ENCODE results near the gene TCERG1L.

Gene TCERG1L

GRCh38 chr10:131090761-131091661 is 220.5 kb downstream of the TCERG1L start:
- TF ChIP-seq EGR1 (IDR thresholded peaks at IDR 0.05) (no peak), CREB1 (IDR thresholded peaks at IDR 0.05; ENCODE audit: low read depth) (no peak), CEBPB (IDR thresholded peaks at IDR 0.05) (no peak), RAD21 (IDR thresholded peaks at IDR 0.05; ENCODE audit: low read depth) (no peak), EP300 (IDR thresholded peaks at IDR 0.05; ENCODE audit: borderline replicate concordance) (no peak), FOXM1 (IDR thresholded peaks at IDR 0.05; ENCODE audit: borderline replicate concordance, low read depth) (no peak), ZBTB7A (IDR thresholded peaks at IDR 0.05; ENCODE audit: low read depth) (no peak), NFIC (IDR thresholded peaks at IDR 0.05) (no peak), TEAD4 (IDR thresholded peaks at IDR 0.05) (no peak)
- TF ChIP-seq, protein P1, sequence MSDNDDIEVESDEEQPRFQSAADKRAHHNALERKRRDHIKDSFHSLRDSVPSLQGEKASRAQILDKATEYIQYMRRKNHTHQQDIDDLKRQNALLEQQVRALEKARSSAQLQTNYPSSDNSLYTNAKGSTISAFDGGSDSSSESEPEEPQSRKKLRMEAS (IDR thresholded peaks at IDR 0.05), result no peak
- TF ChIP-seq, protein P2, sequence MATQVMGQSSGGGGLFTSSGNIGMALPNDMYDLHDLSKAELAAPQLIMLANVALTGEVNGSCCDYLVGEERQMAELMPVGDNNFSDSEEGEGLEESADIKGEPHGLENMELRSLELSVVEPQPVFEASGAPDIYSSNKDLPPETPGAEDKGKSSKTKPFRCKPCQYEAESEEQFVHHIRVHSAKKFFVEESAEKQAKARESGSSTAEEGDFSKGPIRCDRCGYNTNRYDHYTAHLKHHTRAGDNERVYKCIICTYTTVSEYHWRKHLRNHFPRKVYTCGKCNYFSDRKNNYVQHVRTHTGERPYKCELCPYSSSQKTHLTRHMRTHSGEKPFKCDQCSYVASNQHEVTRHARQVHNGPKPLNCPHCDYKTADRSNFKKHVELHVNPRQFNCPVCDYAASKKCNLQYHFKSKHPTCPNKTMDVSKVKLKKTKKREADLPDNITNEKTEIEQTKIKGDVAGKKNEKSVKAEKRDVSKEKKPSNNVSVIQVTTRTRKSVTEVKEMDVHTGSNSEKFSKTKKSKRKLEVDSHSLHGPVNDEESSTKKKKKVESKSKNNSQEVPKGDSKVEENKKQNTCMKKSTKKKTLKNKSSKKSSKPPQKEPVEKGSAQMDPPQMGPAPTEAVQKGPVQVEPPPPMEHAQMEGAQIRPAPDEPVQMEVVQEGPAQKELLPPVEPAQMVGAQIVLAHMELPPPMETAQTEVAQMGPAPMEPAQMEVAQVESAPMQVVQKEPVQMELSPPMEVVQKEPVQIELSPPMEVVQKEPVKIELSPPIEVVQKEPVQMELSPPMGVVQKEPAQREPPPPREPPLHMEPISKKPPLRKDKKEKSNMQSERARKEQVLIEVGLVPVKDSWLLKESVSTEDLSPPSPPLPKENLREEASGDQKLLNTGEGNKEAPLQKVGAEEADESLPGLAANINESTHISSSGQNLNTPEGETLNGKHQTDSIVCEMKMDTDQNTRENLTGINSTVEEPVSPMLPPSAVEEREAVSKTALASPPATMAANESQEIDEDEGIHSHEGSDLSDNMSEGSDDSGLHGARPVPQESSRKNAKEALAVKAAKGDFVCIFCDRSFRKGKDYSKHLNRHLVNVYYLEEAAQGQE (IDR thresholded peaks at IDR 0.05; ENCODE audit: low read depth), result no peak
- TF ChIP-seq, protein P3, sequence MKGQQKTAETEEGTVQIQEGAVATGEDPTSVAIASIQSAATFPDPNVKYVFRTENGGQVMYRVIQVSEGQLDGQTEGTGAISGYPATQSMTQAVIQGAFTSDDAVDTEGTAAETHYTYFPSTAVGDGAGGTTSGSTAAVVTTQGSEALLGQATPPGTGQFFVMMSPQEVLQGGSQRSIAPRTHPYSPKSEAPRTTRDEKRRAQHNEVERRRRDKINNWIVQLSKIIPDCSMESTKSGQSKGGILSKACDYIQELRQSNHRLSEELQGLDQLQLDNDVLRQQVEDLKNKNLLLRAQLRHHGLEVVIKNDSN (IDR thresholded peaks at IDR 0.05), result no peak

DNA sequence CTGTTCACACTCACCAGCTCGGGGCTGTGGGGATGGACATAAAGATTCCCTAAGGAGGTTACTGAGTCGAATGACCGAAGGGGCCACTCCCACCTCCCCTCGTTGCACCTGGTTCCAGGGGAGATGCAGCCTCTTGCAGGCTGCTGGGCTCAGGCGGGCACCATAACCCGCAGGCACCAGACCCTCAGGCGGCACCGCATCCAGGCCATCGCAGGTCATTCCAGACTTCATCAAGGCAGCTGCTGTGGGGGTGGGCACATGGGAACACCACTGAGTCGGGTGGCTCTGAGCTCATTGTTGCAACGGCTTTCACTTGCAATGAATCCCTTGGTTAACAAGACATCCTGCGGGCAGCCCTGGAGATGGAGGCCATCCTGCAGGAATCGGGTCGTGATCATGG is 221.7 kb downstream of the TCERG1L start:
- TF ChIP-seq, protein P1 (IDR thresholded peaks at IDR 0.05), result no peak
- TF ChIP-seq TEAD4 (IDR thresholded peaks at IDR 0.05) (no peak), RAD21 (IDR thresholded peaks at IDR 0.05; ENCODE audit: low read depth) (no peak), CEBPB (IDR thresholded peaks at IDR 0.05) (no peak), CREB1 (IDR thresholded peaks at IDR 0.05; ENCODE audit: low read depth) (no peak), NFIC (IDR thresholded peaks at IDR 0.05) (no peak), YY1 (IDR thresholded peaks at IDR 0.05; ENCODE audit: low read depth) (no peak), TCF12 (IDR thresholded peaks at IDR 0.05; ENCODE audit: low read depth) (no peak)

- no peak for TF ChIP-seq EP300 (IDR thresholded peaks at IDR 0.05; ENCODE audit: borderline replicate concordance)
- TF ChIP-seq TAF1 (IDR thresholded peaks at IDR 0.05; ENCODE audit: low read depth), result no peak
Observed at GRCh38 chr10:131089150-131089549, 222.4 kb downstream of the TCERG1L start.

DNA sequence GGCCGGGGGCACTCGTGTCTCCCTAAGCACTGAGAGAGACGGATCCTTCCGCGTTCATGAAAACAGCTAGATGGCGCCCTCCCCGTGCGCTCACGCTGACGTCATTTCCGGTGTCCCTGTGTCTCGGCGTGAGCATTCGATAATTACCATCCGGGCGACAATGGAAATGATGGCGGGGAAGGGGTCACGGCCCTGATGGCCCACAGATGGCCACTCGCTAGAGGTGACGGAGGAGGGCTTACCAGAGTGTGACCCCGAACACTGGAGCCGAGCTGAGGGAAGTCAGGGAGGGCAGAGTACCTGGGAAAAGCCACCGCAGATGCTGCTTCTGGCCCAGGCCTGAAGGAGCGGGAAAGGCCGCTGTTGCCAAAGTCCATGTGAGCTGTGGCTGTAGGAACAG is 222.9 kb downstream of the TCERG1L start:
- TF ChIP-seq CREB1 (IDR thresholded peaks at IDR 0.05; ENCODE audit: low read depth) (no peak), RAD21 (IDR thresholded peaks at IDR 0.05; ENCODE audit: low read depth) (no peak), TAF1 (IDR thresholded peaks at IDR 0.05; ENCODE audit: low read depth) (no peak), EP300 (IDR thresholded peaks at IDR 0.05; ENCODE audit: borderline replicate concordance) (no peak), YY1 (IDR thresholded peaks at IDR 0.05; ENCODE audit: low read depth) (no peak), FOXM1 (IDR thresholded peaks at IDR 0.05; ENCODE audit: borderline replicate concordance, low read depth) (no peak), TCF12 (IDR thresholded peaks at IDR 0.05; ENCODE audit: low read depth) (no peak), TEAD4 (IDR thresholded peaks at IDR 0.05) (no peak), CEBPB (IDR thresholded peaks at IDR 0.05) (no peak), NFIC (IDR thresholded peaks at IDR 0.05) (no peak), ZBTB7A (IDR thresholded peaks at IDR 0.05; ENCODE audit: low read depth) (no peak), EGR1 (IDR thresholded peaks at IDR 0.05) (no peak)
- TF ChIP-seq, protein P2 (IDR thresholded peaks at IDR 0.05; ENCODE audit: low read depth), result no peak
- TF ChIP-seq, protein P3 (IDR thresholded peaks at IDR 0.05), result no peak
- TF ChIP-seq, protein P1 (IDR thresholded peaks at IDR 0.05), result no peak

GRCh38 chr10:131087464-131088215 is 223.9 kb downstream of the TCERG1L start:
- TF ChIP-seq TCF12 (IDR thresholded peaks at IDR 0.05; ENCODE audit: low read depth) (no peak), ZBTB7A (IDR thresholded peaks at IDR 0.05; ENCODE audit: low read depth) (no peak), YY1 (IDR thresholded peaks at IDR 0.05; ENCODE audit: low read depth) (no peak), EGR1 (IDR thresholded peaks at IDR 0.05) (no peak), TAF1 (IDR thresholded peaks at IDR 0.05; ENCODE audit: low read depth) (no peak), NFIC (IDR thresholded peaks at IDR 0.05) (no peak), RAD21 (IDR thresholded peaks at IDR 0.05; ENCODE audit: low read depth) (no peak), CEBPB (IDR thresholded peaks at IDR 0.05) (no peak), FOXM1 (IDR thresholded peaks at IDR 0.05; ENCODE audit: borderline replicate concordance, low read depth) (no peak), EP300 (IDR thresholded peaks at IDR 0.05; ENCODE audit: borderline replicate concordance) (no peak)
- TF ChIP-seq, protein P1 (IDR thresholded peaks at IDR 0.05), result no peak
- TF ChIP-seq, protein P2 (IDR thresholded peaks at IDR 0.05; ENCODE audit: low read depth), result no peak
